ENCODE data around the gene GALNT16. TPM values are rescaled to one million over a fixed set of nuclear protein-coding genes. Genes with fewer than 3 reads are reported as not detected.

GALNT16 gene
- total and polyA plus RNA-seq, 2 donors (not counting 3 experiments of a cell fraction or from before 2014, with no cell fraction given), result 0.39 to 0.49 TPM

- Histone ChIP-seq H3K79me2 (ENCODE audit: control insufficient read depth, insufficient read depth, low read length) (no peaks in the 10 kb centered on the region), H3K27me3 (ENCODE audit: control insufficient read depth in 2 of 2, insufficient read depth in 2 of 2, low read length in 2 of 2) (peaks cover 9 to 10% of the 10 kb centered on the region in 2 experiments), H3K9me3 (replicated peaks; ENCODE audit: control insufficient read depth, insufficient read depth, low read length) (no peaks in the 10 kb centered on the region), H3K4me1 (ENCODE audit: control insufficient read depth, extremely low read depth, insufficient read depth, low read length) (peaks cover 8% of the 10 kb centered on the region), H3K27ac (ENCODE audit: insufficient read depth, low read depth, low read length) (no peak overlapping the region), H4K20me1 (replicated peaks; ENCODE audit: control insufficient read depth, extremely low read depth, insufficient read depth, low read length) (no peaks in the 10 kb centered on the region), H2AFZ (ENCODE audit: low read depth, low read length) (no peak overlapping the region), H3K36me3 (ENCODE audit: control insufficient read depth in 2 of 2, extremely low read depth in 1 of 2, insufficient read depth in 2 of 2, low read length in 2 of 2) (no peaks in the 10 kb centered on the region), H3K4me3 (replicated peaks in 1 of 3; ENCODE audit: insufficient read depth in 1 of 3, low read depth in 1 of 3, low read length in 3 of 3) (no peak overlapping the region), H3K9ac (replicated peaks; ENCODE audit: extremely low read depth, insufficient read depth, low read length) (no peak overlapping the region), H3K4me2 (ENCODE audit: insufficient read depth, low read length) (no peak overlapping the region), H3K9me1 (replicated peaks; ENCODE audit: control insufficient read depth, extremely low read depth, insufficient read depth, low read length) (no peaks in the 10 kb centered on the region)
- FAIRE-seq (no peak), DNase-seq (ENCODE audit: low read depth, low spot score) (no peak)
- ChIA-PET CTCF (no interaction called here), POLR2A (no interaction called here)
- no TSS peak for BruUV-seq (replicated peaks)
- dilution Hi-C loops (cut with MboI; ENCODE audit: extremely low pct_ligation_motif_present, low sequenced_read_pairs), result no loop called here
- TF ChIP-seq GATA2 (IDR thresholded peaks at IDR 0.05; ENCODE audit: insufficient read depth, insufficient read length, low read depth, low read length), result no peak
- no peak for TF ChIP-seq CTCF (IDR thresholded peaks at IDR 0.05; ENCODE audit: extremely low read depth in 1 of 2, insufficient read depth in 1 of 2, low read depth in 1 of 2, low read length in 2 of 2)
- TF ChIP-seq FOS (IDR thresholded peaks at IDR 0.05; ENCODE audit: borderline replicate concordance, insufficient read depth, low read length), result no peak
- intact Hi-C loops (cut with micrococcal nuclease), result no loop called here
These were observed 7.5 kb downstream of the GALNT16 start for GRCh38 chr14:69267492-69267891.

- no TSS peak for BruUV-seq (replicated peaks)
- Histone ChIP-seq H3K79me2 (ENCODE audit: control insufficient read depth, insufficient read depth, low read length) (no peaks in the 10 kb centered on the region), H3K4me2 (ENCODE audit: insufficient read depth, low read length) (no peak overlapping the region), H3K36me3 (ENCODE audit: control insufficient read depth in 2 of 2, extremely low read depth in 1 of 2, insufficient read depth in 2 of 2, low read length in 2 of 2) (no peaks in the 10 kb centered on the region), H3K4me1 (ENCODE audit: control insufficient read depth, extremely low read depth, insufficient read depth, low read length) (peaks cover 8% of the 10 kb centered on the region), H3K9ac (replicated peaks; ENCODE audit: extremely low read depth, insufficient read depth, low read length) (no peak overlapping the region), H3K27ac (ENCODE audit: insufficient read depth, low read depth, low read length) (no peak overlapping the region), H3K9me3 (replicated peaks; ENCODE audit: control insufficient read depth, insufficient read depth, low read length) (no peaks in the 10 kb centered on the region), H3K4me3 (replicated peaks in 1 of 3; ENCODE audit: insufficient read depth in 1 of 3, low read depth in 1 of 3, low read length in 3 of 3) (no peak overlapping the region), H3K9me1 (replicated peaks; ENCODE audit: control insufficient read depth, extremely low read depth, insufficient read depth, low read length) (no peaks in the 10 kb centered on the region), H3K27me3 (ENCODE audit: control insufficient read depth in 2 of 2, insufficient read depth in 2 of 2, low read length in 2 of 2) (peaks cover 8% of the 10 kb centered on the region in 2 experiments), H4K20me1 (replicated peaks; ENCODE audit: control insufficient read depth, extremely low read depth, insufficient read depth, low read length) (no peaks in the 10 kb centered on the region), H2AFZ (ENCODE audit: low read depth, low read length) (no peak overlapping the region)
- ChIA-PET POLR2A (no interaction called here), CTCF (interaction anchor here (0.8 kb wide), 1 partner anchor 29 kb away, joined by 5 read pairs; no protein-coding TSS in a partner anchor)
- no peak for TF ChIP-seq FOS (IDR thresholded peaks at IDR 0.05; ENCODE audit: borderline replicate concordance, insufficient read depth, low read length)
- DNase-seq (ENCODE audit: low read depth, low spot score) (no peak), FAIRE-seq (no peak)
- dilution Hi-C loops (cut with MboI; ENCODE audit: extremely low pct_ligation_motif_present, low sequenced_read_pairs) (no loop called here), intact Hi-C loops (cut with micrococcal nuclease) (no loop called here)
These were observed 8.3 kb downstream of the GALNT16 start for GRCh38 chr14:69268223-69268622.

Measured in endothelial cell of umbilical vein (primary cell).